Measurements from ENCODE around the gene CDC14B.

The CDC14B gene

DNA sequence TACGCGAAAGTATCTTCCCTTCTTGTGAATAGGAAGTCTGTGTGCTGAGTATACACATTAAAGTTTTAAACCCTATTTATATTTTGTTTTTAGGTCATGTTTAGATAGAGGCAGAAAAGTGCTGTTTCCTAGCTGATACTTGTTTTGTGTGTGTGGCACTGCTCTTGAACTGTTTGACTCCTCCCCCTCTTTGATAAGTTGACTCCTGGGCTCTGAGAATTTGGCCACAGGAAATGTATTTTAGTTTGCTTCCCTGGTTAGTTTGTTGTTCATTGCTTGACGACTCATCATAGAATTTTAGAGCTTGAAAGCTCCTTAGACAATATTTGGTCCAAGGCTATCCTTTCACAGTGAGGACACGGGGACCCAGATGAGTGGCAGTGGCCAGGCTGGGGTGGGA lies 2.0 kb upstream of the CDC14B start:
- Histone ChIP-seq H3K4me2 (ENCODE audit: insufficient read depth, low read length) (no peak overlapping the region), H3K27me3 (ENCODE audit: insufficient read depth, low read length, poor library complexity) (no peaks in the 10 kb centered on the region), H3K79me2 (ENCODE audit: insufficient read depth, low read length) (no peaks in the 10 kb centered on the region), H3K9me3 (ENCODE audit: insufficient read depth, low read length, severe bottlenecking) (no peaks in the 10 kb centered on the region), H3K27ac (ENCODE audit: low read length) (no peak overlapping the region), H3K9ac (ENCODE audit: low read depth, low read length) (no peak overlapping the region), H3K36me3 (ENCODE audit: insufficient read depth, low read length) (no peaks in the 10 kb centered on the region), H3K4me1 (ENCODE audit: insufficient read depth, low read length) (no peaks in the 10 kb centered on the region), H2AFZ (ENCODE audit: low read depth, low read length) (no peak overlapping the region), H3K4me3 (ENCODE audit: low read depth in 1 of 2, low read length in 2 of 2) (no peak overlapping the region), H4K20me1 (ENCODE audit: insufficient read depth, low read length) (no peaks in the 10 kb centered on the region)
- TF ChIP-seq CTCF (IDR thresholded peaks at IDR 0.05; ENCODE audit: borderline replicate concordance, extremely low read depth, low read length, poor library complexity, severe bottlenecking): no peak
- no peak for TF ChIP-seq EZH2 (IDR thresholded peaks at IDR 0.05; ENCODE audit: borderline replicate concordance, low read depth, low read length, severe bottlenecking)
- DNase-seq: no peak
- no peak for ATAC-seq (ENCODE audit: insufficient read depth, low read depth)

- H3K9ac ChIP-seq (ENCODE audit: low read depth, low read length): no peak overlapping the region
- H2AFZ ChIP-seq (ENCODE audit: low read depth, low read length): no peak overlapping the region
- H3K4me2 ChIP-seq (ENCODE audit: insufficient read depth, low read length): no peak overlapping the region
- H3K4me3 ChIP-seq (ENCODE audit: low read depth in 1 of 2, low read length in 2 of 2): no peak overlapping the region
- ATAC-seq (ENCODE audit: insufficient read depth, low read depth) (no peak), DNase-seq (no peak)
- no peaks in the 10 kb centered on the region for H4K20me1 ChIP-seq (ENCODE audit: insufficient read depth, low read length)
- no peaks in the 10 kb centered on the region for H3K4me1 ChIP-seq (ENCODE audit: insufficient read depth, low read length)
- no peak overlapping the region for H3K27ac ChIP-seq (ENCODE audit: low read length)
- no peaks in the 10 kb centered on the region for H3K36me3 ChIP-seq (ENCODE audit: insufficient read depth, low read length)
- no peaks in the 10 kb centered on the region for H3K9me3 ChIP-seq (ENCODE audit: insufficient read depth, low read length, severe bottlenecking)
- TF ChIP-seq CTCF (IDR thresholded peaks at IDR 0.05; ENCODE audit: borderline replicate concordance, extremely low read depth, low read length, poor library complexity, severe bottlenecking): no peak
- no peak for TF ChIP-seq EZH2 (IDR thresholded peaks at IDR 0.05; ENCODE audit: borderline replicate concordance, low read depth, low read length, severe bottlenecking)
- no peaks in the 10 kb centered on the region for H3K27me3 ChIP-seq (ENCODE audit: insufficient read depth, low read length, poor library complexity)
- no peaks in the 10 kb centered on the region for H3K79me2 ChIP-seq (ENCODE audit: insufficient read depth, low read length)
Measured at GRCh38 chr9:96620832-96621269, 1.2 kb upstream of the CDC14B start.

DNA sequence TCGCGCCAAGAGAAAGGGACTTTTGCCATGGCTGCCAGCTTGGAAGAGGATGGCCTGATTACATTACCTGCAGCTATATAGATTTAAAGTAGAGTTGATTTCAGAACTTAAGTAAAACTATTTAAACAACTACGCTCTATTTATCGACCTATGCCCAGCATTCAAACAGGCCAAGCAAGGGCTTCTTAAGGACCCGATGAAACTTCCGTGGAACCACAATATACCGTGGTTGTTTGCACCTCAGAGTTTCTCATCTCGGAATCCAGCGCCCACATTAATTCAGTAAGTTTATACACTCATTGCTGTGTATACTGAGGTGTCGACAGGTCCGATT lies 505 bp upstream of the CDC14B start:
- Histone ChIP-seq H2AFZ (ENCODE audit: low read depth, low read length) (no peak overlapping the region), H3K36me3 (ENCODE audit: insufficient read depth, low read length) (no peaks in the 10 kb centered on the region), H3K9me3 (ENCODE audit: insufficient read depth, low read length, severe bottlenecking) (no peaks in the 10 kb centered on the region), H3K79me2 (ENCODE audit: insufficient read depth, low read length) (no peaks in the 10 kb centered on the region), H3K9ac (ENCODE audit: low read depth, low read length) (no peak overlapping the region), H3K27ac (ENCODE audit: low read length) (no peak overlapping the region), H3K4me2 (ENCODE audit: insufficient read depth, low read length) (no peak overlapping the region), H3K4me1 (ENCODE audit: insufficient read depth, low read length) (no peaks in the 10 kb centered on the region), H4K20me1 (ENCODE audit: insufficient read depth, low read length) (no peaks in the 10 kb centered on the region), H3K4me3 (ENCODE audit: low read depth in 1 of 2, low read length in 2 of 2) (no peak overlapping the region), H3K27me3 (ENCODE audit: insufficient read depth, low read length, poor library complexity) (no peaks in the 10 kb centered on the region)
- DNase-seq (no peak), ATAC-seq (ENCODE audit: insufficient read depth, low read depth) (no peak)
- no peak for TF ChIP-seq EZH2 (IDR thresholded peaks at IDR 0.05; ENCODE audit: borderline replicate concordance, low read depth, low read length, severe bottlenecking)
- no peak for TF ChIP-seq CTCF (IDR thresholded peaks at IDR 0.05; ENCODE audit: borderline replicate concordance, extremely low read depth, low read length, poor library complexity, severe bottlenecking)

DNA sequence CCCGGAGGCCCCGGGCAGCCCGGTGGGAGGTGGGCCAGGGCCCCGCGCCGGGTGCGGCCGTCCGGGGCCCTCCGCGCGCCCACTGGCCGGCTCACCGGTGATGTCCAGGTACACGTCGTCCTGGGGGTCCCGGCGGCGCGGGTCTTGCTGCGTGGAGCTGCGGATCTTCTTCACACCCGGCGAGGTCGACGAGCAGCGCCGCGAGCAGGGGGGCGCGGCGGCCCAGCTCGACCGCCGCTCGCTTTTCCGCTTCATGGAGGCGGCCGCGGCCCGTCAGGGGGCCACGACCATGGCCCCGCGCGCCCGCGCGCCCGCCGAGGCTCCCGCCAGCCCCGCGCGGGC lies 548 bp downstream of the CDC14B start:
- no peaks in the 10 kb centered on the region for H3K36me3 ChIP-seq (ENCODE audit: insufficient read depth, low read length)
- H3K27me3 ChIP-seq (ENCODE audit: insufficient read depth, low read length, poor library complexity): no peaks in the 10 kb centered on the region
- no peak overlapping the region for H3K27ac ChIP-seq (ENCODE audit: low read length)
- TF ChIP-seq EZH2 (IDR thresholded peaks at IDR 0.05; ENCODE audit: borderline replicate concordance, low read depth, low read length, severe bottlenecking) (no peak), CTCF (IDR thresholded peaks at IDR 0.05; ENCODE audit: borderline replicate concordance, extremely low read depth, low read length, poor library complexity, severe bottlenecking) (no peak)
- no peaks in the 10 kb centered on the region for H3K9me3 ChIP-seq (ENCODE audit: insufficient read depth, low read length, severe bottlenecking)
- no peak overlapping the region for H3K4me3 ChIP-seq (ENCODE audit: low read depth in 1 of 2, low read length in 2 of 2)
- H4K20me1 ChIP-seq (ENCODE audit: insufficient read depth, low read length): no peaks in the 10 kb centered on the region
- no peak overlapping the region for H3K4me2 ChIP-seq (ENCODE audit: insufficient read depth, low read length)
- DNase-seq (no peak), ATAC-seq (ENCODE audit: insufficient read depth, low read depth) (no peak)
- H3K79me2 ChIP-seq (ENCODE audit: insufficient read depth, low read length): no peaks in the 10 kb centered on the region
- no peak overlapping the region for H2AFZ ChIP-seq (ENCODE audit: low read depth, low read length)
- no peak overlapping the region for H3K9ac ChIP-seq (ENCODE audit: low read depth, low read length)
- H3K4me1 ChIP-seq (ENCODE audit: insufficient read depth, low read length): no peaks in the 10 kb centered on the region
